ENCODE measurements around the gene SOCS6.

SOCS6 gene

DNA sequence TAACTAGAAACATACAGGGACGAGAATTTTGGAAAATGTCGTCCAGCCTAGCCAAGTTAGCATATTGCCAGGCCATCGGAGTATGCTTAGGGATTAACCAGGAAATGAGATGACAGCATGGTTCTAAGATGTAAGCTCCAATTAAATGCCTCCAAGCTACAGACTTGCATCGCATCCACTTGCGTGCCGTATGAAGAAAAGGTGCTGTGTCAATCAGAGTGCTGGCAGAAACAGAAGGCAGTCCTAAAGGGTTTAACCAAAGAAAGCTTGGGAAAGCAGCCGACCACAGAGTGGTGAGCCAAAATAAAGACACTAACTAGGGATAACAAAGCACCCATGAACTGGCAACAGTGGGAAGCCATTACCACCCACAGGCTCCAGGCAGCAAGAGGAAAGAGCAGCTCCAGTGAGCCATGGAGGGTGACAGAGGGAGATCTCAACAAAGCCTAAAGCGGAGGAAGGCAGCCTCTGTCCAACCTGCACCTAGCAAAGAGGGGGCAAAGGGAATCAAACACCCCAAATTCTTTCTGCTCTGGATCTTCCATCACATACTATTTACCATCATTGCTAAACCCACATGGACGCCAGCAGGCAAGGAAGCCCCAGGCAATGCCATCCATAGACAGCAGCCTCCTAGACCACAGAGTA is 27.6 kb upstream of the SOCS6 start:
- Histone ChIP-seq H3K27me3 (ENCODE audit: insufficient read depth, low read length, poor library complexity) (no peaks in the 10 kb centered on the region), H3K9me3 (ENCODE audit: insufficient read depth, low read length, severe bottlenecking) (no peaks in the 10 kb centered on the region), H3K4me1 (ENCODE audit: insufficient read depth, low read length) (no peaks in the 10 kb centered on the region), H3K79me2 (ENCODE audit: insufficient read depth, low read length) (no peaks in the 10 kb centered on the region), H3K4me2 (ENCODE audit: insufficient read depth, low read length) (no peak overlapping the region), H2AFZ (ENCODE audit: low read depth, low read length) (no peak overlapping the region), H3K9ac (ENCODE audit: low read depth, low read length) (no peak overlapping the region), H3K36me3 (ENCODE audit: insufficient read depth, low read length) (no peaks in the 10 kb centered on the region), H4K20me1 (ENCODE audit: insufficient read depth, low read length) (no peaks in the 10 kb centered on the region), H3K4me3 (ENCODE audit: low read depth in 1 of 2, low read length in 2 of 2) (no peak overlapping the region), H3K27ac (ENCODE audit: low read length) (no peak overlapping the region)
- no peak for ATAC-seq (ENCODE audit: insufficient read depth, low read depth)
- TF ChIP-seq EZH2 (IDR thresholded peaks at IDR 0.05; ENCODE audit: borderline replicate concordance, low read depth, low read length, severe bottlenecking) (no peak), CTCF (IDR thresholded peaks at IDR 0.05; ENCODE audit: borderline replicate concordance, extremely low read depth, low read length, poor library complexity, severe bottlenecking) (no peak)
- no peak for DNase-seq

DNA sequence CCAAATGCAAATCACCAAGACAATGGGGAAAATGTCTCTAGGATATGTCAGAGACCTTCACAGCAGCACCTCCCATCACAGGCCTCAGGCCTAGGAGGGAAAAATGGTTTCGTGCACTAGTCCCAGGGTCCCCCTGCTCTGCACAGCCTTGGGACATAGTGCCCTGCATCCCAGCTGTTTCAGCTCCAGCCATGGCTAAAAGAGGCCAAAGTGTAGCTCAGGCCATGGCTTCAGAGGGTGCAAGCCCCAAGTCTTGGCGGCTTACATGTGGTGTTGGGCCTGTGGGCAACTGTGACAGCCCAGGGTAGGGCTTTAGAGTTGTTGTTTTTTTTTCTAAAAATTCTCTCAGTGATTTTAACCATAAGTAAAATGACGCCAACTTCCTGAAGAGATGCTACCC is 25.5 kb upstream of the SOCS6 start:
- no peak for DNase-seq
- no peaks in the 10 kb centered on the region for H3K9me3 ChIP-seq (ENCODE audit: insufficient read depth, low read length, severe bottlenecking)

GRCh38 chr18:70271742-70272141 is 17.1 kb upstream of the SOCS6 start:
- TF ChIP-seq EZH2 (IDR thresholded peaks at IDR 0.05; ENCODE audit: borderline replicate concordance, low read depth, low read length, severe bottlenecking): no peak
- no peak for TF ChIP-seq CTCF (IDR thresholded peaks at IDR 0.05; ENCODE audit: borderline replicate concordance, extremely low read depth, low read length, poor library complexity, severe bottlenecking)
- Histone ChIP-seq H3K27me3 (ENCODE audit: insufficient read depth, low read length, poor library complexity) (no peaks in the 10 kb centered on the region), H3K4me2 (ENCODE audit: insufficient read depth, low read length) (no peak overlapping the region), H3K4me1 (ENCODE audit: insufficient read depth, low read length) (no peaks in the 10 kb centered on the region), H3K27ac (ENCODE audit: low read length) (no peak overlapping the region), H3K36me3 (ENCODE audit: insufficient read depth, low read length) (no peaks in the 10 kb centered on the region), H3K79me2 (ENCODE audit: insufficient read depth, low read length) (no peaks in the 10 kb centered on the region), H3K9ac (ENCODE audit: low read depth, low read length) (no peak overlapping the region), H3K4me3 (ENCODE audit: low read depth in 1 of 2, low read length in 2 of 2) (no peak overlapping the region), H4K20me1 (ENCODE audit: insufficient read depth, low read length) (no peaks in the 10 kb centered on the region), H3K9me3 (ENCODE audit: insufficient read depth, low read length, severe bottlenecking) (peaks cover 18% of the 10 kb centered on the region), H2AFZ (ENCODE audit: low read depth, low read length) (no peak overlapping the region)
- ATAC-seq (ENCODE audit: insufficient read depth, low read depth) (no peak), DNase-seq (no peak)

More for the DNA sequence above, 25.5 kb upstream of the SOCS6 start:
- Histone ChIP-seq H4K20me1 (ENCODE audit: insufficient read depth, low read length) (no peaks in the 10 kb centered on the region), H3K27me3 (ENCODE audit: insufficient read depth, low read length, poor library complexity) (no peaks in the 10 kb centered on the region), H3K79me2 (ENCODE audit: insufficient read depth, low read length) (no peaks in the 10 kb centered on the region), H3K9ac (ENCODE audit: low read depth, low read length) (no peak overlapping the region), H2AFZ (ENCODE audit: low read depth, low read length) (no peak overlapping the region), H3K27ac (ENCODE audit: low read length) (no peak overlapping the region), H3K4me1 (ENCODE audit: insufficient read depth, low read length) (no peaks in the 10 kb centered on the region), H3K4me2 (ENCODE audit: insufficient read depth, low read length) (no peak overlapping the region), H3K36me3 (ENCODE audit: insufficient read depth, low read length) (no peaks in the 10 kb centered on the region), H3K4me3 (ENCODE audit: low read depth in 1 of 2, low read length in 2 of 2) (no peak overlapping the region)
- TF ChIP-seq EZH2 (IDR thresholded peaks at IDR 0.05; ENCODE audit: borderline replicate concordance, low read depth, low read length, severe bottlenecking) (no peak), CTCF (IDR thresholded peaks at IDR 0.05; ENCODE audit: borderline replicate concordance, extremely low read depth, low read length, poor library complexity, severe bottlenecking) (no peak)
- no peak for ATAC-seq (ENCODE audit: insufficient read depth, low read depth)

Measured in DND-41 (cell line).